ENCODE measurements around the gene NDUFS1.
A peak's percentile ranks its signal among the peaks of the same experiment; 100 is the strongest.
"Not testable (repeated sequence)": the region's sequence is repeated elsewhere in the genome, so short reads cannot be mapped to it uniquely, and the experiment has no call there.

NDUFS1 gene

GRCh38 chr2:206096876-206097275 is 62.4 kb downstream of the NDUFS1 start:
- no peak for DNase-seq

GRCh38 chr2:206095536-206096332 is 63.5 kb downstream of the NDUFS1 start:
- DNase-seq: no peak

- DNase-seq: no peak
Measured at GRCh38 chr2:206092297-206092696, 66.9 kb downstream of the NDUFS1 start.

GRCh38 chr2:206088248-206088647 is 71.0 kb downstream of the NDUFS1 start:
- no peak for DNase-seq

- no peak for DNase-seq
Measured at GRCh38 chr2:206086716-206087350, 72.4 kb downstream of the NDUFS1 start.

GRCh38 chr2:206085742-206086445 is 73.3 kb downstream of the NDUFS1 start, which contains the start of gene INO80D:
INO80D (minus strand) TSS chr2:206086174; CDS start chr2:206063016, 23,158 bp downstream.
- peak; percentile 81 to 83 for DNase-seq

- DNase-seq: peak; percentile 67 to 71
Measured at GRCh38 chr2:206084870-206085741, 74.1 kb downstream of the NDUFS1 start.

- peak; percentile 52 to 54 for DNase-seq
Measured at GRCh38 chr2:206084439-206084869, 74.8 kb downstream of the NDUFS1 start.

- peak; percentile 38 to 54 for DNase-seq
Measured at GRCh38 chr2:206083602-206084438, 75.4 kb downstream of the NDUFS1 start.

GRCh38 chr2:206082298-206082843 is 76.9 kb downstream of the NDUFS1 start:
- DNase-seq: no peak

GRCh38 chr2:206080927-206081326 is 78.3 kb downstream of the NDUFS1 start:
- no peak for DNase-seq

GRCh38 chr2:206079699-206080465 is 79.4 kb downstream of the NDUFS1 start:
- DNase-seq: no peak

GRCh38 chr2:206077879-206078278 is 81.4 kb downstream of the NDUFS1 start:
- not testable (repeated sequence) for DNase-seq

- DNase-seq: no peak
Measured at GRCh38 chr2:206075113-206075512, 84.1 kb downstream of the NDUFS1 start.

GRCh38 chr2:206071807-206072206 is 87.4 kb downstream of the NDUFS1 start:
- no peak for DNase-seq

GRCh38 chr2:206069417-206069816 is 89.8 kb downstream of the NDUFS1 start:
- DNase-seq: no peak

GRCh38 chr2:206068207-206068606 is 91.0 kb downstream of the NDUFS1 start:
- DNase-seq: no peak
